GM06990 (cell line): ENCODE results near the gene ALPL.
"Not testable (repeated sequence)": the region's sequence is repeated elsewhere in the genome, so short reads cannot be mapped to it uniquely, and the experiment has no call there.

ENCODE experiments used
- DNase-seq: peaks from one replicate; pipeline ENCODE4 v3.0.0-alpha.2; 2011; ENCODE audit not compliant: insufficient read length; ENCODE audit errors: extremely low read depth
- H3K27me3 ChIP-seq: replicated peaks from 2 replicates; pipeline ENCODE4 v1.6.0; 2011; ENCODE audit warnings: low read length; ENCODE audit not compliant: control insufficient read depth, insufficient read depth
- H3K36me3 ChIP-seq: 2 replicates; pipeline ENCODE4 v1.5.1; 2011; ENCODE audit warnings: low read length; ENCODE audit not compliant: control insufficient read depth, insufficient read depth
- H3K4me3 ChIP-seq: replicated peaks from 2 replicates; pipeline ENCODE4 v1.5.1; 2011; ENCODE audit warnings: low read depth, mild to moderate bottlenecking, control low read depth, low read length
- CTCF ChIP-seq: IDR thresholded peaks from 2 replicates; pipeline ENCODE4 v1.5.1; 2011; ENCODE audit warnings: low read length, control low read depth, mild to moderate bottlenecking, inconsistent platforms; ENCODE audit not compliant: insufficient read depth, poor library complexity, severe bottlenecking

Gene ALPL

GRCh38 chr1:21560916-21561638 is 51.9 kb downstream of the ALPL start:
- no peaks in the 10 kb centered on the region for H3K36me3 ChIP-seq
- H3K4me3 ChIP-seq = no peak overlapping the region
- no peak for DNase-seq
- TF ChIP-seq CTCF = no peak
- H3K27me3 ChIP-seq = no peaks in the 10 kb centered on the region

GRCh38 chr1:21562896-21563295 is 53.7 kb downstream of the ALPL start:
- no peak for TF ChIP-seq CTCF
- H3K36me3 ChIP-seq = no peaks in the 10 kb centered on the region
- H3K4me3 ChIP-seq = no peak overlapping the region
- H3K27me3 ChIP-seq = no peaks in the 10 kb centered on the region
- no peak for DNase-seq

- no peak for DNase-seq
- no peak for TF ChIP-seq CTCF
- no peaks in the 10 kb centered on the region for H3K36me3 ChIP-seq
- H3K4me3 ChIP-seq = no peak overlapping the region
- no peaks in the 10 kb centered on the region for H3K27me3 ChIP-seq
Measured at GRCh38 chr1:21563971-21564370, 54.7 kb downstream of the ALPL start.

- H3K36me3 ChIP-seq = no peaks in the 10 kb centered on the region
- no peak for DNase-seq
- no peak overlapping the region for H3K4me3 ChIP-seq
- H3K27me3 ChIP-seq = peaks cover under 1% of the 10 kb centered on the region; the same call in 1 of the 2 replicates
- no peak for TF ChIP-seq CTCF
Measured at GRCh38 chr1:21564521-21565095, 55.4 kb downstream of the ALPL start.

GRCh38 chr1:21565285-21565684 is 56.1 kb downstream of the ALPL start:
- no peaks in the 10 kb centered on the region for H3K36me3 ChIP-seq
- TF ChIP-seq CTCF = no peak

GRCh38 chr1:21566361-21566760 is 57.1 kb downstream of the ALPL start:
- not testable (repeated sequence) for H3K36me3 ChIP-seq, H3K27me3 ChIP-seq, H3K4me3 ChIP-seq, DNase-seq

More at GRCh38 chr1:21565285-21565684, 56.1 kb downstream of the ALPL start:
- Histone ChIP-seq H3K4me3 (no peak overlapping the region), H3K27me3 (peaks cover 2% of the 10 kb centered on the region; the same call in 1 of the 2 replicates)
- no peak for DNase-seq
